Endothelial cell (in vitro differentiated cells): ENCODE measurements around the gene KLHL3. TPM values are rescaled to one million over a fixed set of nuclear protein-coding genes. Genes with fewer than 3 reads are reported as not detected.

Experiments used
- DNase-seq: peaks from one replicate; pipeline ENCODE4 v3.0.0; 2021; ENCODE audit warnings: low spot score
- H3K27ac Mint-ChIP-seq: one replicate; pipeline ENCODE4 v1.8.0; 2021; ENCODE audit warnings: mixed read lengths, inconsistent platforms; ENCODE audit not compliant: unreplicated experiment
- H3K27me3 Mint-ChIP-seq: one replicate; pipeline ENCODE4 v1.8.0; 2021; ENCODE audit warnings: mild to moderate bottlenecking, moderate library complexity, mixed read lengths, inconsistent platforms; ENCODE audit not compliant: unreplicated experiment
- H3K36me3 Mint-ChIP-seq: one replicate; pipeline ENCODE4 v1.8.0; 2021; ENCODE audit warnings: mild to moderate bottlenecking, low read depth, mixed read lengths, inconsistent platforms; ENCODE audit not compliant: unreplicated experiment
- H3K4me1 Mint-ChIP-seq: one replicate; pipeline ENCODE4 v1.8.0; 2021; ENCODE audit warnings: mild to moderate bottlenecking, mixed read lengths, inconsistent platforms; ENCODE audit not compliant: unreplicated experiment
- H3K4me3 Mint-ChIP-seq: one replicate; pipeline ENCODE4 v1.8.0; 2021; ENCODE audit warnings: mild to moderate bottlenecking, mixed read lengths, inconsistent platforms; ENCODE audit not compliant: unreplicated experiment
- H3K9me3 Mint-ChIP-seq: one replicate; pipeline ENCODE4 v1.8.0; 2021; ENCODE audit warnings: mixed read lengths, inconsistent platforms; ENCODE audit not compliant: unreplicated experiment
- total RNA-seq: library from RNA; stranded (reverse); fragmentation: NEBNext Ultra II Directional; extraction: Animal tissue kit (Norgen Biotek cat#: 25700); gene quantifications from one replicate; pipeline ENCODE4 v1.2.1, GENCODE V29; 2021; ENCODE audit not compliant: unreplicated experiment
- TF ChIP-seq, protein P1 (sequence below): fragments of 200-600 bp; sonication (generic); IDR thresholded peaks from one replicate; pipeline ENCODE4 v1.5.0; 2021; ENCODE audit warnings: antibody characterized with exemption; ENCODE audit not compliant: unreplicated experiment

Gene KLHL3
- total RNA-seq, 1 donor from 2014 or later: 200 TPM

DNA sequence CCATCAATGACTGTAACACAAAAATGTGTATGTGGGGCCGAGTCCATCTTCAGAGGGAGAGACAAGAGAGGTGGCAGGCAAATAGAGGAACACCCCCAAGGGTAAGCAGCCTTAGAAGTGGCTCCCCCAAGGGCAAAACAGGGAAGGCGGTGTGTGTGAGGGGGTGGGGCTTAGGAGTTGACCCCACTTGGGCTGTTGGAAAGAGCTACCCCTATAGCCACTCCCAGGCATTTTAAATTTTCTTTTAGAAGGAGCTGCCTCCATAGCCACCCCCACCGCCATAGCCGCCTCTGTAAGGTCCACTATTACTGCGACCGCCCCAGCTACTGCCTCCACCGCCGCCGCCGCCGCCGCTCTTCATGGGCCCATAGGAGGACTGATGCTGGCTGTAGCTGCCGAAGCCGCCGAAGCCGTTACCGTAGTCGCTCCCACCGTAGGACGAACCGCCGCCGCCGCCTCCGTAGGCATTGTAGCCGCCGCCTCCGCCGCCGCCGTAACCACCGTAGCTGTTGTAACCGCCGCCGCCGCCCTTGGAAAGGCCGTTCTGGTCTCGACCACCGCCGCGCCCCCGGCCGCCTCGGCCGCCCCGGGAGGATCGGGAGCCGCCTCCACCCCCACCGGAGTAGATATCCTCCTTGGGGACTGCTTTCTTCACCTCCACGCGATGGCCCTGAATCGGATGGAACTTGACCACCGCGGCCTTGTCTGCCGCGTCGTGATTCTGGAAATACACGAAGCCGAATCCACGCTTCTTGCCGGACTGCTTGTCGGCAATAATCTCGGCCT, 17.2 kb upstream of the KLHL3 start:
- TF ChIP-seq, protein P1, sequence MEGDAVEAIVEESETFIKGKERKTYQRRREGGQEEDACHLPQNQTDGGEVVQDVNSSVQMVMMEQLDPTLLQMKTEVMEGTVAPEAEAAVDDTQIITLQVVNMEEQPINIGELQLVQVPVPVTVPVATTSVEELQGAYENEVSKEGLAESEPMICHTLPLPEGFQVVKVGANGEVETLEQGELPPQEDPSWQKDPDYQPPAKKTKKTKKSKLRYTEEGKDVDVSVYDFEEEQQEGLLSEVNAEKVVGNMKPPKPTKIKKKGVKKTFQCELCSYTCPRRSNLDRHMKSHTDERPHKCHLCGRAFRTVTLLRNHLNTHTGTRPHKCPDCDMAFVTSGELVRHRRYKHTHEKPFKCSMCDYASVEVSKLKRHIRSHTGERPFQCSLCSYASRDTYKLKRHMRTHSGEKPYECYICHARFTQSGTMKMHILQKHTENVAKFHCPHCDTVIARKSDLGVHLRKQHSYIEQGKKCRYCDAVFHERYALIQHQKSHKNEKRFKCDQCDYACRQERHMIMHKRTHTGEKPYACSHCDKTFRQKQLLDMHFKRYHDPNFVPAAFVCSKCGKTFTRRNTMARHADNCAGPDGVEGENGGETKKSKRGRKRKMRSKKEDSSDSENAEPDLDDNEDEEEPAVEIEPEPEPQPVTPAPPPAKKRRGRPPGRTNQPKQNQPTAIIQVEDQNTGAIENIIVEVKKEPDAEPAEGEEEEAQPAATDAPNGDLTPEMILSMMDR: no peak
- Mint-ChIP-seq H3K9me3 (no peaks in the 10 kb centered on the region), H3K4me3 (peak overlapping the region; percentile 99), H3K4me1 (peaks cover 24% of the 10 kb centered on the region), H3K36me3 (peaks cover 17% of the 10 kb centered on the region), H3K27ac (peak overlapping the region; percentile 100), H3K27me3 (peaks cover 8% of the 10 kb centered on the region)
- peak; percentile 34 for DNase-seq

DNA sequence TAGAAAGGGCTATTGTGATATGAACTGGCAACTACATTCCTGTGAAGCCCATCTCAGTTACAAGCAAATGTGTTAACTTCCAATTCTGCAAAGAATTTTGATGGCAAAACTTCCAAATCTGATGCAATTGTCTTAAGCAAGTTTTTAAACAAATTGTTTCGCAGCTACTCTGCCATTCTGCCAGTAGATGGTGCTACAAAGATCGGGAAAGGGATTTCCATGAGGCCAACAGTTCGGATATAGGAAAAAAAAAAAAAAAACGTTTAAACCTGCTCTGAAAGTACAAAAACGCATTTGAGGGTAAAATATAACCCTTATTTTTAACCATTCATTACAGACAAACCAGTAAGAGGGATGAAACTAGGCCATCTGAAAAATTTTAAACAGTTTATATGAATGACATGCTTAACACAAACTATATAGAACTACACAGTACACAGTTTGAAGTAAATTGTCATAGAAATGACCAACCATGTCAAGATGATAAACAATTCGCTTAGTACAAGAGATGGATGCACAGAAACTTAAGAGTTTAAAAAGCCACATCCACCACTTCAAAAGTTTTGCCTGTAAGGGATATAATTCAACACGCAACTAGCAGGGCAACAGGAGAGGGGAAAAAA, 16.1 kb upstream of the KLHL3 start:
- peak; percentile 15 for DNase-seq

DNA sequence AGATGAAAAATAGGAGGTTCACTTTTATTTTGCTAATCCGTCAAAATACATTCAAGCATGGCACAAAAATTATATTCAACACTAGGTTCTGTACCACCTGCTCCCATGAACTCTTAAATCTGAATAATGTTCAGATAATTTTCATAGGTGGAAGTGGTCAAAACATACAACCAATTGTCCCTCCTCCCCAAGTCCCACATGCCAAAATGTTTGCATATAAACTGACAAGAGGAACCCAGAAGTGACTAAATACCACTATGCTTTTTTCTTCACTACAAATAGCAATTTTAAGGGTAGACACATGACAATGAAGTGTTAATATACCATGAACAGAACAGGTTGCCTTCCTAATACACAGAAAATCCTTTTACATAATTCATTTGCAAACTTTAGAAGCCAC, 14.5 kb upstream of the KLHL3 start:
- Mint-ChIP-seq H3K9me3 (no peaks in the 10 kb centered on the region), H3K27me3 (peaks cover 8% of the 10 kb centered on the region), H3K36me3 (peaks cover 17% of the 10 kb centered on the region), H3K4me3 (peak overlapping the region; percentile 61), H3K27ac (no peak overlapping the region), H3K4me1 (peaks cover 24% of the 10 kb centered on the region)
- DNase-seq: no peak
- TF ChIP-seq, protein P1: no peak

More for the DNA sequence above, 16.1 kb upstream of the KLHL3 start:
- Mint-ChIP-seq H3K27me3 (peaks cover 8% of the 10 kb centered on the region), H3K27ac (peak overlapping the region; percentile 100), H3K36me3 (peaks cover 17% of the 10 kb centered on the region), H3K9me3 (no peaks in the 10 kb centered on the region), H3K4me3 (peak overlapping the region; percentile 99), H3K4me1 (peaks cover 24% of the 10 kb centered on the region)
- TF ChIP-seq, protein P1: peak; percentile 66

DNA sequence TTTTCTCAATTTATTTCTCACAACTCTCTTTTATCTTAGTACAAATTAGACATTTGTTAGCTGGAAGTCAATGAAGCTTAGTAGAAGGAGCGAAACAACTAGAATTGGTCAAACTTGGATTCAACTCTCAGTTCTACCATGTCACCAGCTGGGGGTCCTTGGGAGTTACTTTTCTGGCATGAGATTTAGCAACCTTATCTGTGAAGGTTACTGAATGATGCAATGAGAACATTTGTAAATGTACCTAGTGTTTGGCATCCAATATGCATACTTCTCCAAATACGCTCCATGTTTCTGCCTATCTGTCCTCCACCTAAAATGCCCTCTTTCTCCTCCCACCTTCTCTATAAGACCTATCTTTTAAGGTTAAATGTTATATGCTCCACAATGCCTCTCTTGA, 12.0 kb upstream of the KLHL3 start:
- H3K27me3 Mint-ChIP-seq: peaks cover 2% of the 10 kb centered on the region
- DNase-seq: no peak
- no peaks in the 10 kb centered on the region for H3K9me3 Mint-ChIP-seq
- TF ChIP-seq, protein P1: no peak
- H3K4me1 Mint-ChIP-seq: peaks cover 28% of the 10 kb centered on the region
- no peak overlapping the region for H3K27ac Mint-ChIP-seq
- no peak overlapping the region for H3K4me3 Mint-ChIP-seq
- peaks cover 12% of the 10 kb centered on the region for H3K36me3 Mint-ChIP-seq

DNA sequence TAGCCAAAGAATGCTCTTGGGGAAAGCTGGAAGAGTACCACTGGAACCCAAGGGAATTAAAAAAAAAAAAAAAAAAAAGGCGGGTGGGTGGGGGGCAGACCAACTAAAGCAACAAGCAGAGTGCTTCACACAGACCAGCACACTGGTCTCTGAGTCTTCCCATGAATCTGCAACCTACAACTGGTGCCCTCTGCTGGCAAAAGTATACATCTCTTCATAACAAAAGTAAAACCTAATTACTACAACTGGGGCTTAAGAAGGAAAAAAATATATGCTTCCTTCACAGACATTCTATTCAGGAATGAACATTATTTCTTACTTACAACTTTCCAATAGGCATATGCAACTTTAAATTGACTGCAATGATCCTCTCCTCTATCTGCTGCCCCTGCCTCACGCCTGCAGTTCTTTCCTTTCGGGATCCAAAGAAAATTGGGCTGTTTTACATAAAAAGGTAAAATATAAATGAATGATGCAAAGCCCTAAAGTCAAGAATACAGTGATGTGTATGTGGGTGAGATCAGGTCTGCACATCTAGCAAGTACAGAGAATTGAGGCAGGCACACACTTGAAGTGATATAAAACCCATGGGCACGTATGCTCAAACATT, 7.2 kb upstream of the KLHL3 start:
- TF ChIP-seq, protein P1: peak; percentile 67
- Mint-ChIP-seq H3K4me1 (peaks cover 10% of the 10 kb centered on the region), H3K27me3 (peaks cover 4% of the 10 kb centered on the region), H3K9me3 (no peaks in the 10 kb centered on the region), H3K36me3 (peaks cover 5% of the 10 kb centered on the region), H3K27ac (no peak overlapping the region), H3K4me3 (no peak overlapping the region)
- DNase-seq: peak; percentile 62
